Calu3 (cell line): ENCODE results near the gene CARD14. TPM values are rescaled to one million over a fixed set of nuclear protein-coding genes. Genes with fewer than 3 reads are reported as not detected.

ENCODE experiments used
- Bru-seq: library from RNA; stranded (reverse); fragments of 400-500 nt; gene quantifications from one replicate; lab custom pipeline; 2021; lab: Mats Ljungman, UMichigan
- BruChase-seq, 2 experiments: library from RNA; stranded (reverse); fragments of 400-500 nt; gene quantifications; one replicate each; lab custom pipeline; 2021; lab: Mats Ljungman, UMichigan
- BruUV-seq: library from RNA; stranded (reverse); fragments of 400-500 nt; replicated peaks from 2 replicates; lab custom pipeline; 2021; lab: Mats Ljungman, UMichigan
- CTCF ChIA-PET: fragments of 300-600 bp; sonication (Branson Sonifier 250); formaldehyde crosslinking; loops from one replicate; lab custom pipeline; 2022; ENCODE audit warnings: antibody characterized with exemption; lab: Charles Lee
- DNase-seq: peaks from one replicate; pipeline ENCODE4 v3.0.0; 2022
- H3K27ac Mint-ChIP-seq: one replicate; pipeline ENCODE4 v1.8.0; 2022; ENCODE audit warnings: mixed read lengths; ENCODE audit not compliant: unreplicated experiment
- H3K27me3 Mint-ChIP-seq: one replicate; pipeline ENCODE4 v1.8.0; 2022; ENCODE audit warnings: mixed read lengths; ENCODE audit not compliant: unreplicated experiment
- H3K36me3 Mint-ChIP-seq: one replicate; pipeline ENCODE4 v1.8.0; 2022; ENCODE audit warnings: mild to moderate bottlenecking, moderate library complexity, mixed read lengths; ENCODE audit not compliant: insufficient read depth, unreplicated experiment
- H3K4me1 Mint-ChIP-seq: one replicate; pipeline ENCODE4 v1.8.0; 2022; ENCODE audit warnings: mild to moderate bottlenecking, low read depth, mixed read lengths; ENCODE audit not compliant: unreplicated experiment
- H3K4me3 Mint-ChIP-seq: one replicate; pipeline ENCODE4 v1.8.0; 2022; ENCODE audit warnings: mild to moderate bottlenecking, low read depth, moderate library complexity, mixed read lengths; ENCODE audit not compliant: unreplicated experiment
- H3K9me3 Mint-ChIP-seq: one replicate; pipeline ENCODE4 v1.8.0; 2022; ENCODE audit warnings: low read depth, mixed read lengths; ENCODE audit not compliant: unreplicated experiment
- intact Hi-C: fragments of 100-400 bp; cut with micrococcal nuclease; formaldehyde crosslinking; loops from one replicate; pipeline ENCODE4 v1.10.0; 2022; ENCODE audit not compliant: unreplicated experiment
- long read RNA-seq: library from polyadenylated mRNA; stranded (forward); transcript quantifications from one replicate; pipeline ENCODE4 v2.0.0, GENCODE V29; 2022
- total RNA-seq: library from RNA; stranded (reverse); gene quantifications from 2 replicates; pipeline ENCODE4 v1.2.3, GENCODE V29; 2022
- TF ChIP-seq, protein P1 (sequence below): fragments of 200-600 bp; IDR thresholded peaks from one replicate; pipeline ENCODE4 v1.8.0; 2022; ENCODE audit warnings: antibody characterized with exemption; ENCODE audit not compliant: unreplicated experiment

Gene CARD14
- total RNA-seq (5.9 and 7.4 TPM in 2 replicates), Bru-seq, nascent RNA (percentile 36 among the genes with signal in this experiment), BruChase-seq, experiment 1, labeled RNA remaining after a 6-hour chase (percentile 40 among the genes with signal in this experiment), BruChase-seq, experiment 2, labeled RNA remaining after a 2-hour chase (percentile 39 among the genes with signal in this experiment)
- long read RNA-seq, partial matches to known transcripts, result 1 of 31 reads
- long read RNA-seq, other reads (novel, unspliced or antisense), result 30 of 31 reads

DNA sequence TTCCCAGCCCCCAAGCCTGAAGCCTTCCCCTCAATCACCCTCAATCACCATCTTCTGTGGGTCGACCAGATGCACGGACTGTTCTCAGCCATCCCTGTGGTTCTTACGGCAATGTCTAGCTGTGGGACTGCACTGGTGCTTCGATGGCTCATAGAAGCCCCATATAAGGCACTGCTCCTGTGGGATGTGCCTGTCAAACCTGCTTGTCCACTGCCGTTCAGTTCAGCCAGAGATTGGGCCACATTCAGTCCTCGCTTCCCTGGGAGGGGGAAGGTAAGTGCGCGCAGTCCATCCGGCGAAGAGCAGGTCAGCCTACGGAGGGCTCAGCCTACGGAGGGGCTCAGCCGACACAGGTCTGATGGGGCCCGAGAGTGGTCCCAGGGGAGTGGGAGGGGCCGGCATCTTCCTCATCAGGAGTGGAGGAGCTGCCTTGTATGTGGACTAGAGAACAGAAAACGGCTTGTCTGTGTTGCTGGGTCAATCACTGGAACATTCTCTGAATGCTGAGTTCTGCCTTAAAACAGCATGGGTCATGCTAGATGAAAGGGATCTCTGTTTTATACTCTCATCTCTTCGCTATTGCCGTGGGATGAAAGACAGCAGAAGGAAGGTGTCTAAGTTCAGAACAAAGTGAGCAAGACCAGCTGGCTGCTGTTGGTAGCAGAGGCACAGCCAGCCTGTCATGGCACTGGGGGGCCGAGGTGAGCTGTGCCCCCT is at the start of gene CARD14:
CARD14 (plus strand) TSS at position 247 of the 717 bp plus-strand sequence. CDS start 11,409 bp downstream, outside the sequence.
- TF ChIP-seq, protein P1, sequence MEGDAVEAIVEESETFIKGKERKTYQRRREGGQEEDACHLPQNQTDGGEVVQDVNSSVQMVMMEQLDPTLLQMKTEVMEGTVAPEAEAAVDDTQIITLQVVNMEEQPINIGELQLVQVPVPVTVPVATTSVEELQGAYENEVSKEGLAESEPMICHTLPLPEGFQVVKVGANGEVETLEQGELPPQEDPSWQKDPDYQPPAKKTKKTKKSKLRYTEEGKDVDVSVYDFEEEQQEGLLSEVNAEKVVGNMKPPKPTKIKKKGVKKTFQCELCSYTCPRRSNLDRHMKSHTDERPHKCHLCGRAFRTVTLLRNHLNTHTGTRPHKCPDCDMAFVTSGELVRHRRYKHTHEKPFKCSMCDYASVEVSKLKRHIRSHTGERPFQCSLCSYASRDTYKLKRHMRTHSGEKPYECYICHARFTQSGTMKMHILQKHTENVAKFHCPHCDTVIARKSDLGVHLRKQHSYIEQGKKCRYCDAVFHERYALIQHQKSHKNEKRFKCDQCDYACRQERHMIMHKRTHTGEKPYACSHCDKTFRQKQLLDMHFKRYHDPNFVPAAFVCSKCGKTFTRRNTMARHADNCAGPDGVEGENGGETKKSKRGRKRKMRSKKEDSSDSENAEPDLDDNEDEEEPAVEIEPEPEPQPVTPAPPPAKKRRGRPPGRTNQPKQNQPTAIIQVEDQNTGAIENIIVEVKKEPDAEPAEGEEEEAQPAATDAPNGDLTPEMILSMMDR, result no peak
- Mint-ChIP-seq H3K4me3 (peak within 1 kb of the TSS; percentile 72), H3K9me3 (no peaks in the 10 kb centered on the region), H3K27me3 (no peaks in the 10 kb centered on the region), H3K4me1 (peaks cover 30% of the 10 kb centered on the region), H3K27ac (peak within 1 kb of the TSS; percentile 67), H3K36me3 (peaks cover 16% of the 10 kb centered on the region)
- TSS peak; percentile 78 for BruUV-seq
- intact Hi-C loops, result no loop called here
- DNase-seq, result peak; percentile 81
- CTCF ChIA-PET, result interaction anchor here (0.5 to 1.0 kb wide), 2 partner anchors 69 to 373 kb away, joined by 3 to 7 read pairs; partner anchors contain the start of gene GAA

DNA sequence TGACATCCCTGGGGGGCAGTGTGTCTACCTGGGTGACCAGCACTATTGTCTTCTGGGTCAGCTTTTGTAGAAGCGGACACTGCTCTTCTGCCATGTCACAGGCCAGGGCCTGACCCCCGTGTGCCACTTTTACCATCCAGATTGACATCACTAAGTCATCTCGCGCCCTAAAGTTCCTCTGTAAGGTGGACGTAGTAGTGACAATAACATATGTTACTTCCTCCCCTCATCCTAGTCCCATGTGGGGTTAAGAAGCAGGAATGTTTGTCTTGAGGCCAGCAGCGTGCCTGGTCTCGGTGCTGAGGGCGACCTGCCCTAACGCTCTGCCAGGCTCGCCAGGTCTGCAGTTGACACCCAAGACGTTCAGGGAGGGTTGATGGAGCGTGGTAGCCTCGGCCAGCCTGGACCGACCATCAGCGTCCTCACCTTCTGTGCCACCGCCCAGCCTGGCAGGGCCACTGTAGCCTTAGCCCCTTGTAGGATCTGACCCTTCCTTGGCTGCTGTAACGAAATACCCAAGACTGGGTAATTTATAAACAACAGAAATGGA is 47.7 kb upstream of the CARD14 start:
- CTCF ChIA-PET, result interaction anchor here (0.6 kb wide), 1 partner anchor 21 kb away, joined by 3 read pairs; the partner anchor contains the start of gene GAA
- BruUV-seq, result no TSS peak

DNA sequence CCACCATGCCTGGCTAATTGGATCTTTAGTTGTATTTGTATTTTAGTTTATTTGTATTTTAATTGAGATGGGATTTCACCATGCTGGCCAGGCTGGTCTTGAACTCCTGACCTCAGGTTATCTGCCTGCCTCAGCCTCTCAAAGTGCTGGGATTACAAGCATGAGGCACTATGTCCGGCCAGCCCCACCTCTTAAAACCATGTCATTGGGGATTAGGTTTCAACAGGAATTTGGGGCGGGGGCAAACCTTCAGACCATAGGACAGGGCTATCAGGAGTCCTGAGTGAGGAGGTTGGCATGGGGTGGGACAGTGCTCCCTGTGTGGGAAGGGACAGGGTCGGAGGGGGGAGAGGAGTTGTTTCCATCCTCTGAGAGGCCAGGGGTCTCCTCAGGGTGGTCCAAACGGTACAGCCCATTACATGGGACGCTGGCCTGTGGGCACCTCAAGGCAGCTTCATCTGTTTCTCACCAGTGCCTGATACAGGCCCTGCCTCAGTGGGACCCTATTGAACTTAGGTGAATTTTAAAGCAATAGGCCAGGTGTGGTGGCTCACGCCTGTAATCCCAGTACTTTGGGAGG is 46.8 kb upstream of the CARD14 start:
- Mint-ChIP-seq H3K27ac (no peak overlapping the region), H3K36me3 (peaks cover 4% of the 10 kb centered on the region)
- no TSS peak for BruUV-seq

More for the DNA sequence above, 47.7 kb upstream of the CARD14 start:
- Mint-ChIP-seq H3K4me1 (no peaks in the 10 kb centered on the region), H3K9me3 (no peaks in the 10 kb centered on the region), H3K36me3 (peaks cover 4% of the 10 kb centered on the region), H3K27ac (no peak overlapping the region), H3K27me3 (peaks cover 13% of the 10 kb centered on the region), H3K4me3 (no peak overlapping the region)
- TF ChIP-seq, protein P1, result no peak
- DNase-seq, result no peak
- intact Hi-C loops, result no loop called here

More for the DNA sequence above, 46.8 kb upstream of the CARD14 start:
- TF ChIP-seq, protein P1, result no peak
- Mint-ChIP-seq H3K9me3 (no peaks in the 10 kb centered on the region), H3K4me3 (no peak overlapping the region), H3K4me1 (no peaks in the 10 kb centered on the region), H3K27me3 (peaks cover 15% of the 10 kb centered on the region)
- no peak for DNase-seq
- intact Hi-C loops, result no loop called here
- CTCF ChIA-PET, result interaction anchor here (1.8 kb wide), 1 partner anchor 21 kb away, joined by 10 read pairs; the partner anchor contains the start of gene GAA
